ENCODE data around the gene SFPQ. TPM values are rescaled to one million over a fixed set of nuclear protein-coding genes. Genes with fewer than 3 reads are reported as not detected.
"Not testable (repeated sequence)": the region's sequence is repeated elsewhere in the genome, so short reads cannot be mapped to it uniquely, and the experiment has no call there.

SFPQ gene
- total RNA-seq (100 to 1,000 TPM in 2 of 4 donors, 10 to 100 TPM in 2; 51.3 to 124 (median 102) TPM), polyA plus RNA-seq (10 to 100 TPM; 79.4 to 86.8 (median 82.7) TPM)
- long read RNA-seq, donor 1, transcript SFPQ-201 (10 exons, 3,747 nt), result major isoform, 185 of 214 reads
- long read RNA-seq, donor 1, partial matches to known transcripts, result 8 of 214 reads
- long read RNA-seq, donor 1, other reads (novel, unspliced or antisense), result 21 of 214 reads
- long read RNA-seq, donor 2, transcript SFPQ-201 (10 exons, 3,747 nt), result major isoform, 317 of 428 reads
- long read RNA-seq, donor 2, partial matches to known transcripts, result 19 of 428 reads
- long read RNA-seq, donor 2, other reads (novel, unspliced or antisense), result 90 of 428 reads

- WGBS, 3 donors, result 0 to 1% (median 0%) methylated on average over 37 to 50 of the region's 50 CpGs
- intact Hi-C loops (cut with DNase I), result loop anchor here in 1 of 2 donors (10.0 kb wide), 1 partner anchor 372 kb away; no protein-coding TSS in a partner anchor
- H3K4me3 ChIP-seq, result peak within 1 kb of the TSS; percentile 98
- no peak for TF ChIP-seq CTCF (IDR thresholded peaks at IDR 0.05)
- ATAC-seq (peak; percentile 95 to 97 (median 96)), DNase-seq (peak; percentile 94 to 96)
- no peaks in the 10 kb centered on the region for H3K27me3 ChIP-seq (ENCODE audit: insufficient read depth in 3 of 3, low read length in 2 of 3)
- H3K36me3 ChIP-seq (ENCODE audit: insufficient read depth in 1 of 2, low read depth in 1 of 2), result peaks cover 6 to 36% of the 10 kb centered on the region in 2 donors
- peak within 1 kb of the TSS; percentile 100 for H3K27ac ChIP-seq
- H3K4me1 ChIP-seq, result peaks cover 37% of the 10 kb centered on the region
- H3K9me3 ChIP-seq, result no peaks in the 10 kb centered on the region
Observed at GRCh38 chr1:35192853-35193664, at the start of gene SFPQ. TSS of gene SFPQ (minus strand) at chr1:35193145. CDS start at chr1:35193049, 96 bp downstream.

GRCh38 chr1:35236772-35237171 is 43.8 kb upstream of the SFPQ start:
- DNase-seq; H3K27ac ChIP-seq; H3K36me3 ChIP-seq (ENCODE audit: insufficient read depth in 1 of 2, low read depth in 1 of 2); H3K9me3 ChIP-seq; H3K4me3 ChIP-seq; intact Hi-C loops (cut with DNase I); H3K27me3 ChIP-seq (ENCODE audit: insufficient read depth in 3 of 3, low read length in 2 of 3); ATAC-seq; H3K4me1 ChIP-seq: not testable (repeated sequence)
- WGBS, 3 donors, result 88 to 98% (median 88%) methylated on average over 2 of the region's 2 CpGs

GRCh38 chr1:35231287-35231686 is 38.3 kb upstream of the SFPQ start:
- no peak overlapping the region for H3K27ac ChIP-seq
- H3K36me3 ChIP-seq (ENCODE audit: insufficient read depth in 1 of 2, low read depth in 1 of 2), result no peaks in the 10 kb centered on the region
- H3K27me3 ChIP-seq (ENCODE audit: insufficient read depth in 3 of 3, low read length in 2 of 3), result no peaks in the 10 kb centered on the region
- H3K4me1 ChIP-seq, result no peaks in the 10 kb centered on the region
- DNase-seq (no peak), ATAC-seq (no peak)
- no peaks in the 10 kb centered on the region for H3K9me3 ChIP-seq
- WGBS, 3 donors, result 55 to 61% (median 55%) methylated on average over 1 of the region's 1 CpG
- no peak for TF ChIP-seq CTCF (IDR thresholded peaks at IDR 0.05)
- intact Hi-C loops (cut with DNase I), result no loop called here
- H3K4me3 ChIP-seq, result no peak overlapping the region

GRCh38 chr1:35229587-35230360 is 36.8 kb upstream of the SFPQ start:
- no peak overlapping the region for H3K4me3 ChIP-seq

More at GRCh38 chr1:35229587-35230360, 36.8 kb upstream of the SFPQ start:
- no peaks in the 10 kb centered on the region for H3K36me3 ChIP-seq (ENCODE audit: insufficient read depth in 1 of 2, low read depth in 1 of 2)
- H3K27ac ChIP-seq, result no peak overlapping the region
- DNase-seq (no peak), ATAC-seq (no peak)
- no peak for TF ChIP-seq CTCF (IDR thresholded peaks at IDR 0.05)
- intact Hi-C loops (cut with DNase I), result no loop called here
- H3K4me1 ChIP-seq, result no peaks in the 10 kb centered on the region
- no peaks in the 10 kb centered on the region for H3K27me3 ChIP-seq (ENCODE audit: insufficient read depth in 3 of 3, low read length in 2 of 3)
- WGBS, 3 donors, result 56 to 66% (median 58%) methylated on average over 1 of the region's 1 CpG
- no peaks in the 10 kb centered on the region for H3K9me3 ChIP-seq
